ENCODE measurements around the gene RPS6KB1.
A peak's percentile ranks its signal among the peaks of the same experiment; 100 is the strongest.
"Not testable (repeated sequence)": the region's sequence is repeated elsewhere in the genome, so short reads cannot be mapped to it uniquely, and the experiment has no call there.

RPS6KB1 gene

GRCh38 chr17:59872351-59872750 is 20.6 kb upstream of the RPS6KB1 start:
- DNase-seq: no peak

- not testable (repeated sequence) for DNase-seq
Observed at GRCh38 chr17:59873414-59873813, 19.5 kb upstream of the RPS6KB1 start.

DNA sequence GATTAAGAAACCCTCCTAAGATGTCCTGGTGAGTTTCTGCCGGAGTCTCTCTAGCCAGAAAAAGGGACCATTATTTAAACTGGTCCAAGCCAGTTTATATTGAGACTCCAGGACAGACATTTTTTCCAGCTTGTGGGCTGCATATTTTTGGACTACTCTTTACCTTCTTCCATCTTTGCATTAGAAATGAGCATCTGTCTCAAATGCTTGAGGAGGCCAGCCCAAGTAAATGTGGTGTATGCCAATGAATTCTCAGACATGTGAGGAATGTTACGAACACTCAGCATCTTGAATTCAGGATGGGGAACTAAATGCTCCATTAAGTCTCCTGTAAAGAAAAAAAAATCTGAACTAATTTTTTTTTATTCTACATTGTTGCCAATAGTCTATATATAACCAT is 18.5 kb upstream of the RPS6KB1 start:
- DNase-seq: no peak

DNA sequence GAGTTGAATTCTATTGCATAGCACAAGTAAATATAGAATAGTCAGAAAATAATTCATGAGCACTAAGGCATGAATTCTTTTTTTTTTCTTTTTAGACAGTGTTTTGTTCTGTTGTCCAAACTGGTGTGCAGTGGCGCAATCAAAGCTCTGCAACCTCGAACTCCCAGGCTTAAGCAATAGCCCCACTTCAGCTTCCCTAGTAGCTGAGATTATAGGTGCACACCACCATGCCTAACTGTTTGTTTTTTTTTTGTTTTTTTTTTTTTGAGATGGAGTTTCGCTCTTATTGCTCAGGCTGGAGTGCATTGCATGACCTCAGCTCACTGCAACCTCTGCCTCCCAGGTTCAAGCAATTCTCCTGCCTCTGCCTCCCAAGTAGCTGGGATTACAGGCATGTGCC is 16.8 kb upstream of the RPS6KB1 start:
- no peak for DNase-seq

DNA sequence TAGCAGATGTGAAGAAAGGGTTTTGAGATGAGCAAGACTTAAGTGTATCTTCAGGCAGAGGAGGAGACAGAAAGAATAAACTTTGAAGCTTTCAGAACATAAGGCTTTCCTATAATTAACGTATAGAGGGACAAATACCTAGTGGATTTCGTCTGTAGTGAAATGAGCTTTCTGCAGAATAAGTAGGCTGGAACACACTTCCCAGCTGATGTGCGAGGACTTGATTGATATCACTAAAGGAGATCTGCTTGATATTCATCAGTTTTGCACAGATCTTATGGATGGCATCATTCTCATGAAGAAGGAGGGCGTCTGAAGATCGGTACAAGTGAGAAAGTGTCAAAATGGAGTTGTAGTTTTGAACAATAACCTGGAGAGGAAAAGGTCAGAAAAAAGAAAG is 15.0 kb upstream of the RPS6KB1 start:
- no peak for DNase-seq

DNA sequence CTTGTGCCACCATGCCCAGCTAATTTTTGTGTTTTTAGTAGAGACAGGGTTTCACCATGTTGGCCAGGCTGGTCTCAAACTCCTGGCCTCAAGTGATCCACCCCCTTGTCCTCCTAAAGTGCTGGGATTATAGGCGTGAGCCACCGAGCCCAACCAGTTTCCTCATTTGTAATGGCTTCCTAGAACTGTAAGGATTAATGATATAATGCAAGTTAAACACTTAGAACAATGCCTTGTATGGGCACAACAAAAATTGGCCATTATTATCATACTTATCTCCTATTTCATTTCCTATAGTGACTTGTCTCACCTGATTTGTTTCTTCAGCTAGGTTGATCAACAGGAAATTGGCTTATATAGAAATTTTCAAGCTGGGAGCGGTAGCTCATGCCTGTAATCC is 14.3 kb upstream of the RPS6KB1 start:
- DNase-seq: no peak

DNA sequence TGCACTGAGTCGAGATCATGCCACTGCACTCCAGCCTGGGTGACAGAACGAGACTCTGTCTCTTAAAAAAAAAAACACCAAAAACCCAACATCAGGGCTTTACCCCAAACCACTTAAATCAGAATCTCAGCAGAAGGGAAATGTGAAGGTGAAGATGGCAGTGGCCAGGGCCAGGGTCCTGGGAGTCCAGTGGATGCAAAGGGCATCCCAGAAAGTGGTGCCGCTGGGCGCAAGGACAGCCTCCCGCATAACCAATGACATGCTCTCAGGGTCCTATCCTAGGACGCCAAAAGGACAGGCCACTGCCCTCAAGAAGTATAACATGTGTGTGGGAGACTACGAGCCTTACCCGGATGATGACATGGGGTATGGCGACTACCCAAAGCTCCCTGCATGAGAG is 8.1 kb upstream of the RPS6KB1 start:
- DNase-seq: no peak

GRCh38 chr17:59888145-59888750 is 4.7 kb upstream of the RPS6KB1 start:
- no peak for DNase-seq

DNA sequence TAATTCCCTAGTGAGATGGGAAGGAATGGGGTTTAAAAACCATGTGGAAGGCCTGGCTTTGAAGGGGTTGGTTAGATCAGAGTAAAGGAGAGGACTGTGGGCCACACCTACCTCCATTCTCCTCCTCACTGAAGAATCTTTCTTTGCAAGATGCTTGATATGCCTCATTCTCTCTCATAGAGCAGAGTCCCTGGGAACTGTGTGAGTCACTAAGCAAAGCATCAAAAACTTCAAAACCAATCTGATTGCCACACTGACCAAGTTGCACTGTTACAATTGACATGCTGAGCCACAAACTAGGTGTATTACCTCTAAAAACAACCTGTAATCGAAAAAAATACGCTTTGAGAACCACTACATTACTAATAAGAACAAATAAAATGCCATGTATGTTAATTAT is 2.2 kb upstream of the RPS6KB1 start:
- no peak for DNase-seq

- no peak for DNase-seq
Observed at GRCh38 chr17:59892251-59892923, 534 bp upstream of the RPS6KB1 start.

DNA sequence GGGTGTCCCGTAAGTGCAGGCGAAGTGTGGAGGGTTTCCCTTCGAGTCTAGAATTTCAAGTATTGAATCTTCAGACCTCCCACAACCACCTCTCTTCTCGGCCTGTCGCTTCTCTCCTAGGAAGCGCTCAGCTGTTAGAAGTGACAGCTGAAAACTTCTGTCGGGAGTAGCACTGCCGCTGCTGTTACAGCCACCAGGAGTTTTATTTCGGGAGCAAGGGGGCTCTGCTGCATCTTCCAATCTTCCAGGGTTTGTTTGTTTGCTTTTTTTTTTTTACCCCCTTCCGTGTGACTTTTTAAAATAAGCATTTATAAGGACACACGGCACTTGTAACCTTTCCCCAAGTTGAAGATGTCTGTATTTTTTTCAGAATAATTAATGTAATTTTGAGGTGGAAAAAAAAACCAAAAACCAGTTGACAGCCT is 767 bp downstream of the RPS6KB1 start:
- DNase-seq: no peak

GRCh38 chr17:59897090-59897489 is 4.2 kb downstream of the RPS6KB1 start:
- no peak for DNase-seq

- no peak for DNase-seq
Observed at GRCh38 chr17:59899099-59899498, 6.2 kb downstream of the RPS6KB1 start.

DNA sequence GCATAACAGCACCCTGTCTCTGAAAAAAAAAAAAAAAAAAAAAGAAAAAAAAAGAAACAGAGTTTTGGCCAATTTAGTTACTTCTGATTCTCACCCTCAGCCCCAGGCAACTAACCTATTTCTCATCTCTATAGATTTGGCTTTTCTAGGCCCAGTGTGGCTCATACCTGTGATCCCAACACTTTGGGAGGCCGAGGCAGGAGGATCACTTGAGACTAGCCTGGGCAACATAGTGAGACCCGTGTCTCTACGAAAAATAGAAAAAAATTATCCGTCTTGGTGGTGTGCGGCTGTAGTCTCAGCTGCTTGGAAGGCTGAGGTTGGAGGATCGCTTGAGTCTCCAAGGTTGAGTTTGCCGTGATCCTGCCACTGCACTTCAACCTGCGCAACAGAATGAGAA is 8.7 kb downstream of the RPS6KB1 start:
- DNase-seq: no peak

- DNase-seq: no peak
Observed at GRCh38 chr17:59903455-59903854, 10.5 kb downstream of the RPS6KB1 start.

DNA sequence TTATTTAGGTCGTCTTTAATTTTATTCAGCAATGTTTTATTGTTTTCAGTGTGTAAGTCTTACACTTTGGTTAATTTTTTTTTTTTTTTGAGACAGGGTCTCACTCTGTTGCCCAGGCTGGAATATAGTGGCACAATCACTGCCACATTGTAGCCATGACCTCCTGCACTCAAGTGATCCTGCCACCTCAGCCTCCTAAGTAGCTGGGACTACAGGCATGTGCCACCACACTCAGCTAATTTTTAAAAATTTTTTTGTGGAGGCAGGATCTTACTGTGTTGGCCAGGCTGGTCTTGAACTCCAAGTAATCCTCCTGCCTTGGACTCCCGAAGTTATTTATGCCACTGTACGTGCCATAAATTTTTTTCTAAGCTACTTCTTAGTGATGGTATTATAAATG is 14.5 kb downstream of the RPS6KB1 start:
- no peak for DNase-seq

GRCh38 chr17:59914274-59914854 is 21.4 kb downstream of the RPS6KB1 start:
- peak; percentile 30 for DNase-seq

DNA sequence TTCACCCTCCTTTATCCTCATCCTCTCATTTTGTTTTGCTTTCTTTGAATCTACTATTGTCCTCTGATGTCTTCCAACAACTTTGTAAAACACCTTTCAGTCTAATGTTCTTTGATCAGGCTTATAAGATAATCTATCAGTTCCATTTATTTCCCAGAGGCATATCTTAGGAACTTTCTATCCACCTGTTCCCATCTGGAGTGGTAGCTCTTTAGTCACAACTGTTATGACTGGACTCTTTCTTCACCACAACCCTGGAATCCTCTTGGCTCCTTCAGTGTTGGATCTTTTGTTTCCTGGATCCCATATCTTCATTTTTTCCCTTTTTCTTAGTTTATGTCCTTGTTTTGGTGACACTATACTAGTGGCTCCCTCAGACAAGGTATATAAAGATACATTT is 23.5 kb downstream of the RPS6KB1 start:
- no peak for DNase-seq

GRCh38 chr17:59920637-59921036 is 27.7 kb downstream of the RPS6KB1 start:
- not testable (repeated sequence) for DNase-seq

- not testable (repeated sequence) for DNase-seq
Observed at GRCh38 chr17:59930121-59930520, 37.2 kb downstream of the RPS6KB1 start.

GRCh38 chr17:59930768-59931167 is 37.8 kb downstream of the RPS6KB1 start:
- not testable (repeated sequence) for DNase-seq

DNA sequence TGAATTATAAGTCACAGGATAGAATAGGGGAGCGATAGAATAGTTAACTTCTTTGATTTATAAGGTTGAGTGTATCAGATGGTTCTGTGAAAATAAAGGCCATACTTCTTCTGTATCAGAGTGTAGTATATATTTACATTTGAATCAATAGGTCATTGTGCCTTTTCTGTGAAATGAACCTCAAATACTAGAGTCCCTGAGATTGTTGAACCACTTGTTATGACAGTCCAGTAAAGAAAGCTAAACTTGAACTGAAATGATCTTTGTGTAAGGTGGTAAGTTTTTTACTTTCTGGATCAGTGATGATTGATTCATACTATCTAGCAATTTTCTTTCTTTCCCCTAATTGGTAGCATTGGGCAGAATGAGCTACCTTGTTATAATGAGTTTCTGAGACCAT is 40.4 kb downstream of the RPS6KB1 start:
- not testable (repeated sequence) for DNase-seq

- not testable (repeated sequence) for DNase-seq
Observed at GRCh38 chr17:59940697-59941096, 47.8 kb downstream of the RPS6KB1 start.

DNA sequence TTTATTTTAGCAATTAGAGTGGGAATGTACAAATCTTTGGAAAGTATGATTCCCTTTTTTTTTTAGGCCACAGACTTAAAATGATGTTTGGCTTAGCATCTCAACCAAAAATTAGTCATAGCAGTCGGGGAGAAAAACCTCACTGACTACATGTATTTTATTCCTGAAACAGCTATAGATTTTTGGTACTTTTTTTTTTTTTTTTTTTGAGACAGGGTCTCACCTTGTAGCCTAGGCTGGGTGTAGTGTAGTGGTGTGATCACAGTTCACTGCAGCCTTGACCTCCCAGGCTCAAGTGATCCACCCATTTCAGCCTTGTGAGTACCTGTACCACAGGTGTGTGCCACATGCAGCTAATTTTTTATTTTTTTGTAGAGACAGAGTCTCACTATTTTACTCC is 48.2 kb downstream of the RPS6KB1 start:
- DNase-seq: no peak

GRCh38 chr17:59946433-59946832 is 53.5 kb downstream of the RPS6KB1 start:
- DNase-seq: not testable (repeated sequence)
